IMR-90 (cell line): ENCODE measurements around the gene COL4A2. TPM values are rescaled to one million over a fixed set of nuclear protein-coding genes. Genes with fewer than 3 reads are reported as not detected.
A peak's percentile ranks its signal among the peaks of the same experiment; 100 is the strongest.

Experiments
- ATAC-seq: fragments of 200-7000 bp; cut with Tn5 transposase; 2 replicates; pipeline ENCODE4 v1.9.1; 2020; ENCODE audit warnings: low read depth, mild to moderate bottlenecking, moderate library complexity
- BruUV-seq: library from RNA; stranded (reverse); fragments of 400-500 nt; replicated peaks from 2 replicates; lab custom pipeline; 2021; lab: Mats Ljungman, UMichigan
- CTCF ChIA-PET: fragments of 300-600 bp; formaldehyde crosslinking; extraction: SDS; loops from one replicate; lab custom pipeline; 2021; ENCODE audit warnings: antibody characterized with exemption; lab: Yijun Ruan, JAX
- POLR2A ChIA-PET: fragments of 300-600 bp; sonication (Branson Sonifier 250); formaldehyde crosslinking; loops from one replicate; lab custom pipeline; 2022; ENCODE audit warnings: antibody characterized with exemption; ENCODE audit not compliant: unreplicated experiment; lab: Charles Lee
- DNase-seq: peaks from one replicate; pipeline ENCODE4 v3.0.0; 2013
- H2AFZ ChIP-seq: replicated peaks from 2 replicates; pipeline ENCODE3; 2013; ENCODE audit warnings: low read length, mild to moderate bottlenecking; ENCODE audit not compliant: poor library complexity
- H2AK5ac ChIP-seq: 2 replicates; pipeline ENCODE4 v1.6.1; 2013; ENCODE audit warnings: low read depth, low read length, inconsistent platforms
- H2AK9ac ChIP-seq: replicated peaks from 2 replicates; pipeline ENCODE3; 2013; ENCODE audit warnings: mild to moderate bottlenecking, low read depth, low read length, moderate library complexity; ENCODE audit not compliant: poor library complexity
- H2BK120ac ChIP-seq: 2 replicates; pipeline ENCODE4 v1.6.1; 2013; ENCODE audit warnings: low read depth, low read length, inconsistent platforms
- H2BK15ac ChIP-seq: 3 replicates; pipeline ENCODE4 v1.6.1; 2013; ENCODE audit warnings: low read depth, low read length, inconsistent platforms
- H2BK20ac ChIP-seq: 2 replicates; pipeline ENCODE4 v1.6.1; 2013; ENCODE audit warnings: low read depth, mild to moderate bottlenecking, inconsistent platforms, low read length, moderate library complexity
- H2BK5ac ChIP-seq: 2 replicates; pipeline ENCODE4 v1.6.1; 2013; ENCODE audit warnings: mild to moderate bottlenecking, low read depth, low read length, inconsistent platforms; ENCODE audit not compliant: poor library complexity, severe bottlenecking
- H3K14ac ChIP-seq: replicated peaks from 2 replicates; pipeline ENCODE4 v1.6.1; 2013; ENCODE audit warnings: low read depth, low read length, inconsistent platforms
- H3K18ac ChIP-seq: 2 replicates; pipeline ENCODE4 v1.6.1; 2013; ENCODE audit warnings: low read depth, low read length, control low read depth
- H3K23ac ChIP-seq: 2 replicates; pipeline ENCODE4 v1.6.1; 2013; ENCODE audit warnings: low read depth, low read length, inconsistent platforms
- H3K27ac ChIP-seq: 2 replicates; pipeline ENCODE4 v1.5.1; 2013; ENCODE audit warnings: mild to moderate bottlenecking, control low read depth, low read length; ENCODE audit not compliant: insufficient read depth
- H3K27me3 ChIP-seq: 2 replicates; pipeline ENCODE4 v1.6.1; 2013; ENCODE audit warnings: low read length; ENCODE audit not compliant: control insufficient read depth, insufficient read depth
- H3K36me3 ChIP-seq: 2 replicates; pipeline ENCODE4 v1.6.1; 2013; ENCODE audit warnings: low read length, mixed read lengths; ENCODE audit not compliant: control insufficient read depth, insufficient read depth
- H3K4ac ChIP-seq: 2 replicates; pipeline ENCODE4 v1.6.1; 2013; ENCODE audit warnings: low read depth, low read length, inconsistent platforms
- H3K4me1 ChIP-seq: 2 replicates; pipeline ENCODE4 v1.6.1; 2013; ENCODE audit warnings: low read length, mixed read lengths; ENCODE audit not compliant: control insufficient read depth, insufficient read depth
- H3K4me2 ChIP-seq: 2 replicates; pipeline ENCODE4 v1.6.1; 2013; ENCODE audit warnings: low read depth, mild to moderate bottlenecking, control low read depth, low read length, moderate library complexity
- H3K4me3 ChIP-seq: 2 replicates; pipeline ENCODE4 v1.5.1; 2013; ENCODE audit warnings: low read depth, mild to moderate bottlenecking, control low read depth, low read length, moderate library complexity; ENCODE audit not compliant: insufficient read depth
- H3K56ac ChIP-seq: 2 replicates; pipeline ENCODE4 v1.6.1; 2013; ENCODE audit warnings: low read length, inconsistent platforms; ENCODE audit not compliant: insufficient read depth; ENCODE audit errors: extremely low read depth
- H3K79me1 ChIP-seq, 2 experiments: 2 replicates each; pipeline ENCODE4 v1.6.1; 2013; ENCODE audit warnings: low read length in 2 of 2, inconsistent platforms in 1 of 2, low read depth in 1 of 2
- H3K9ac ChIP-seq: 2 replicates; pipeline ENCODE4 v1.6.1; 2013; ENCODE audit warnings: low read depth, low read length, control low read depth
- H3K9me1 ChIP-seq: 2 replicates; pipeline ENCODE4 v1.6.1; 2013; ENCODE audit warnings: low read length, inconsistent platforms; ENCODE audit not compliant: insufficient read depth
- H3K9me3 ChIP-seq: 2 replicates; pipeline ENCODE4 v1.6.1; 2013; ENCODE audit warnings: low read length; ENCODE audit not compliant: control insufficient read depth, insufficient read depth
- H4K20me1 ChIP-seq: 2 replicates; pipeline ENCODE4 v1.6.1; 2013; ENCODE audit warnings: low read length, inconsistent platforms; ENCODE audit not compliant: insufficient read depth
- H4K5ac ChIP-seq: 2 replicates; pipeline ENCODE4 v1.6.1; 2013; ENCODE audit warnings: mild to moderate bottlenecking, low read depth, low read length, control low read depth
- H4K8ac ChIP-seq, 2 experiments: 2 replicates each; pipeline ENCODE4 v1.6.1; 2013; ENCODE audit warnings: low read depth in 2 of 2, low read length in 2 of 2, control low read depth in 1 of 2, inconsistent platforms in 1 of 2
- H4K91ac ChIP-seq: 2 replicates; pipeline ENCODE4 v1.6.1; 2013; ENCODE audit warnings: low read depth, low read length, inconsistent platforms; ENCODE audit not compliant: insufficient read depth
- BHLHE40 ChIP-seq: fragments of 150-350 bp; IDR thresholded peaks from 2 replicates; pipeline ENCODE4 v1.6.1; 2016; ENCODE audit warnings: mild to moderate bottlenecking, low read depth, low read length
- CHD1 ChIP-seq: IDR thresholded peaks from 2 replicates; pipeline ENCODE4 v1.6.1; 2012; ENCODE audit warnings: low read depth, low read length, improper control_type of control experiment
- ELK1 ChIP-seq: fragments of 150-350 bp; IDR thresholded peaks from 2 replicates; pipeline ENCODE4 v1.6.1; 2016; ENCODE audit warnings: low read depth, mild to moderate bottlenecking, low read length, moderate library complexity, borderline replicate concordance
- FOS ChIP-seq: fragments of 150-350 bp; IDR thresholded peaks from 2 replicates; pipeline ENCODE4 v1.6.1; 2016; ENCODE audit warnings: low read depth, low read length
- MAFK ChIP-seq: IDR thresholded peaks from 2 replicates; pipeline ENCODE4 v1.6.1; 2012; ENCODE audit warnings: low read depth, low read length, improper control_type of control experiment
- MXI1 ChIP-seq: IDR thresholded peaks from 2 replicates; pipeline ENCODE4 v1.6.1; 2012; ENCODE audit warnings: low read depth, mild to moderate bottlenecking, low read length, moderate library complexity, borderline replicate concordance
- POLR2A ChIP-seq: IDR thresholded peaks from 2 replicates; pipeline ENCODE4 v1.6.1; 2012; ENCODE audit warnings: mild to moderate bottlenecking, low read depth, low read length
- RAD21 ChIP-seq: IDR thresholded peaks from 2 replicates; pipeline ENCODE4 v1.6.1; 2012; ENCODE audit warnings: low read length, improper control_type of control experiment
- SMC3 ChIP-seq: fragments of 150-350 bp; IDR thresholded peaks from 2 replicates; pipeline ENCODE4 v1.6.1; 2016; ENCODE audit warnings: low read depth, mild to moderate bottlenecking, antibody characterized with exemption, low read length, moderate library complexity
- USF2 ChIP-seq: fragments of 150-350 bp; IDR thresholded peaks from 2 replicates; pipeline ENCODE4 v1.6.1; 2017; ENCODE audit warnings: mild to moderate bottlenecking, antibody characterized with exemption, low read length, low read depth
- WGBS, 2 experiments: methylation state at CpG; one replicate each; pipeline versions ENCODE4 v1.1.5 to v1.1.7; 2013; ENCODE audit warnings: missing lambda C conversion rate in 2 of 2; ENCODE audit not compliant: insufficient read length in 1 of 2; ENCODE audit errors: extremely low coverage in 2 of 2; 5-methylcytosine and 5-hydroxymethylcytosine counted together
- dilution Hi-C: fragments of 300-500 bp; cut with HindIII; formaldehyde crosslinking; loops from one replicate; pipeline ENCODE4 v1.14.3; 2018; ENCODE audit warnings: low sequenced_read_pairs; ENCODE audit not compliant: unreplicated experiment
- in situ Hi-C: fragments of 300-500 bp; cut with MboI; formaldehyde crosslinking; loops from 3 replicates; pipeline ENCODE4 v1.14.3; 2019; ENCODE audit warnings: low sequenced_read_pairs, inconsistent platforms, mixed read lengths
- intact Hi-C: fragments of 100-400 bp; cut with micrococcal nuclease; formaldehyde crosslinking; loops from 2 replicates; pipeline ENCODE4 v1.10.0; 2022
- polyA plus RNA-seq, 3 experiments: library from polyadenylated mRNA; depleted of rRNA; stranded (reverse); fragments of >200 nt; gene quantifications; 2 replicates each; pipeline ENCODE4 v1.2.3, GENCODE V29; 2012; ENCODE audit warnings: low replicate concordance in 1 of 3
- total RNA-seq: library from RNA; depleted of rRNA; stranded (reverse); fragments of >200 nt; gene quantifications from 2 replicates; pipeline ENCODE4 v1.2.3, GENCODE V29; 2012

Gene COL4A2
- total and polyA plus RNA-seq, 2 of the 4 experiments (the other 2 are of a cell fraction), result 90.7 to 457 TPM

DNA sequence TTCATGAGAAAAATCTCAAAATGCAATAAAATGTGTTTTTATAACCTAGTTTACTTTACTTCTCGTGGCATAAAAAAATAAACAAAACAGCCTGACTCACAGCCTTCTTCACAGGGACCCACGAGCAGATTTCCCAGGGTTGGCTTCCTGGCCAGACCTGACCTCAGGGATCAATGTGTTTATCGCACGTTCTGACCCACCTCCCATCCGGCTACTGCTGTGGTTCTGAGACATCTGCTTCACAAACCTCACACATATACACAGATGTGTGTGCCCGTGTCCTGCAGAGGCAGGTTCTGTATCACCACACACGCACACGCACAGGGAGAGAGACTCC lies 118.3 kb downstream of the COL4A2 start:
- peak overlapping the region; percentile 80 for H3K4ac ChIP-seq
- H2AK9ac ChIP-seq, result peak overlapping the region; percentile 6
- peaks cover 22% of the 10 kb centered on the region for H3K4me1 ChIP-seq
- CTCF ChIA-PET, result no interaction called here
- peak overlapping the region; percentile 1; the same call in 1 of the 3 replicates for H2BK15ac ChIP-seq
- H4K5ac ChIP-seq, result peak overlapping the region; percentile 1
- WGBS, 2 experiments, result 8% methylated on average over 2 of the region's 8 CpGs; no CpG with 5 or more reads in 1 of the 2 experiments
- H3K36me3 ChIP-seq, result peaks cover 41% of the 10 kb centered on the region
- dilution Hi-C loops, result no loop called here
- peak overlapping the region; percentile 11 for H2BK120ac ChIP-seq
- ATAC-seq (peak; percentile 69), DNase-seq (peak; percentile 96)
- peak overlapping the region; percentile 4 for H2AFZ ChIP-seq
- H3K9ac ChIP-seq, result no peak overlapping the region
- peak overlapping the region; percentile 49; the same call in 1 of the 2 replicates for H3K14ac ChIP-seq
- H2BK20ac ChIP-seq, result peak overlapping the region; percentile 57; the same call in 1 of the 2 replicates
- H3K56ac ChIP-seq, result peak overlapping the region; percentile 47; the same call in 1 of the 2 replicates
- no TSS peak for BruUV-seq
- in situ Hi-C loops, result no loop called here
- no peak overlapping the region for H3K4me3 ChIP-seq
- peak overlapping the region; percentile 53 for H2BK5ac ChIP-seq
- H3K79me1 ChIP-seq, result peaks cover 16 to 60% of the 10 kb centered on the region in 2 experiments
- H3K27me3 ChIP-seq, result no peaks in the 10 kb centered on the region
- peak overlapping the region; percentile 64; the same call in 1 of the 2 replicates for H4K91ac ChIP-seq
- H3K18ac ChIP-seq, result peak overlapping the region; percentile 18
- POLR2A ChIA-PET, result no interaction called here
- H4K20me1 ChIP-seq, result peaks cover 43% of the 10 kb centered on the region
- no peaks in the 10 kb centered on the region for H3K9me3 ChIP-seq
- peak overlapping the region; percentile 57 for H3K23ac ChIP-seq
- peak overlapping the region in 1 of 2 experiments; percentile 67; a peak in 1 of 4 replicates for H4K8ac ChIP-seq
- H3K27ac ChIP-seq, result peak overlapping the region; percentile 56
- peaks cover 28% of the 10 kb centered on the region for H3K9me1 ChIP-seq
- H2AK5ac ChIP-seq, result peak overlapping the region; percentile 65; the same call in 1 of the 2 replicates
- TF ChIP-seq ELK1 (no peak), MAFK (no peak), BHLHE40 (peak; percentile 94), SMC3 (no peak), CHD1 (no peak), RAD21 (no peak), FOS (peak; percentile 74), USF2 (no peak), POLR2A (0 out of 2 replicates have a peak, but pooled peaks have one; percentile 24), MXI1 (0 out of 2 replicates have a peak, but pooled peaks have one; percentile 23)
- H3K4me2 ChIP-seq, result no peak overlapping the region
- intact Hi-C loops, result no loop called here
